SK-N-MC (cell line): Measurements from ENCODE around the gene GGCX.

Experiments
- EZH2 ChIP-seq: fragments of 200-600 bp; sonication (generic); IDR thresholded peaks from one replicate; pipeline ENCODE4 v1.6.1; 2017; ENCODE audit warnings: antibody characterized with exemption
- FOXP2 ChIP-seq: optimal IDR thresholded peaks from 2 replicates; pipeline ENCODE3; 2011; ENCODE audit warnings: mild to moderate bottlenecking, moderate library complexity; ENCODE audit not compliant: insufficient read depth; ENCODE audit errors: extremely low read length, control extremely low read depth
- POLR2AphosphoS5 ChIP-seq: IDR thresholded peaks from 2 replicates; pipeline ENCODE4 v1.6.1; 2012; ENCODE audit warnings: mild to moderate bottlenecking, low read depth, low read length, borderline replicate concordance

- TF ChIP-seq EZH2 (no peak), POLR2AphosphoS5 (no peak), FOXP2 (no peak)
These were observed 64.9 kb downstream of the GGCX start for GRCh38 chr2:85496436-85496835.
